WTC11 (cell line): ENCODE measurements around the gene IVD. TPM values are rescaled to one million over a fixed set of nuclear protein-coding genes. Genes with fewer than 3 reads are reported as not detected.

Experiments used
- ATAC-seq: fragments of 200-7000 bp; cut with Tn5 transposase; 2 replicates; pipeline ENCODE4 v1.10.0; 2021; ENCODE audit warnings: mild to moderate bottlenecking, moderate library complexity
- CTCF ChIA-PET: fragments of 300-600 bp; sonication (Branson Sonifier 250); formaldehyde crosslinking; loops from one replicate; lab custom pipeline; 2021; ENCODE audit warnings: antibody characterized with exemption; lab: Charles Lee
- POLR2A ChIA-PET: fragments of 350-600 bp; sonication (Branson Sonifier 250); formaldehyde crosslinking; loops from one replicate; lab custom pipeline; 2021; ENCODE audit warnings: antibody characterized with exemption; lab: Charles Lee
- DNase-seq: peaks from one replicate; pipeline ENCODE4 v3.0.0; 2021; ENCODE audit warnings: low spot score
- H3K27ac Mint-ChIP-seq: 2 replicates; pipeline ENCODE4 v1.8.0; 2021; ENCODE audit warnings: mixed read lengths
- H3K27me3 Mint-ChIP-seq: 2 replicates; pipeline ENCODE4 v1.8.0; 2021; ENCODE audit warnings: low read depth, mild to moderate bottlenecking, moderate library complexity, mixed read lengths
- H3K36me3 Mint-ChIP-seq: 2 replicates; pipeline ENCODE4 v1.8.0; 2021; ENCODE audit warnings: mixed read lengths
- H3K4me1 Mint-ChIP-seq: 2 replicates; pipeline ENCODE4 v1.8.0; 2022; ENCODE audit warnings: mixed read lengths
- H3K4me3 Mint-ChIP-seq: 2 replicates; pipeline ENCODE4 v1.8.0; 2021; ENCODE audit warnings: mild to moderate bottlenecking, moderate library complexity, mixed read lengths
- H3K9me3 Mint-ChIP-seq: 2 replicates; pipeline ENCODE4 v1.8.0; 2021; ENCODE audit warnings: mixed read lengths
- CREB1 ChIP-seq: sonication (generic); formaldehyde crosslinking; IDR thresholded peaks from 2 replicates; pipeline ENCODE4 v1.8.0; 2023; ENCODE audit warnings: mild to moderate bottlenecking, missing genetic modification reagents
- FOXJ3 ChIP-seq: sonication (generic); formaldehyde crosslinking; IDR thresholded peaks from 2 replicates; pipeline ENCODE4 v1.9.0; 2021; ENCODE audit warnings: missing genetic modification reagents, mild to moderate bottlenecking, borderline replicate concordance
- FOXK1 ChIP-seq: sonication (generic); formaldehyde crosslinking; IDR thresholded peaks from 2 replicates; pipeline ENCODE4 v1.8.0; 2022; ENCODE audit warnings: mild to moderate bottlenecking, moderate library complexity, missing genetic modification reagents
- JUN ChIP-seq: sonication (generic); formaldehyde crosslinking; IDR thresholded peaks from 2 replicates; pipeline ENCODE4 v1.8.0; 2023; ENCODE audit warnings: mild to moderate bottlenecking, missing genetic modification reagents
- KAT7 ChIP-seq: sonication (generic); formaldehyde crosslinking; IDR thresholded peaks from 2 replicates; pipeline ENCODE4 v1.8.1; 2023; ENCODE audit warnings: missing genetic modification reagents, mild to moderate bottlenecking, borderline replicate concordance
- MYBL2 ChIP-seq: sonication (generic); formaldehyde crosslinking; IDR thresholded peaks from 2 replicates; pipeline ENCODE4 v1.8.1; 2023; ENCODE audit warnings: mild to moderate bottlenecking, moderate library complexity, missing genetic modification reagents
- NFATC4 ChIP-seq: fragments of 250-450 bp; sonication (Bioruptor Pico); IDR thresholded peaks from 2 replicates; pipeline ENCODE4 v1.9.0; 2021; ENCODE audit warnings: mild to moderate bottlenecking
- NFYB ChIP-seq: sonication (generic); formaldehyde crosslinking; conservative IDR thresholded peaks from 2 replicates; pipeline ENCODE4 v1.8.0; 2022; ENCODE audit warnings: low read depth, missing genetic modification reagents
- PRRX2 ChIP-seq: fragments of 250-450 bp; sonication (Bioruptor Pico); IDR thresholded peaks from 2 replicates; pipeline ENCODE4 v1.8.0; 2021; ENCODE audit warnings: mild to moderate bottlenecking
- RELA ChIP-seq: sonication (generic); formaldehyde crosslinking; IDR thresholded peaks from 2 replicates; pipeline ENCODE4 v1.8.1; 2022; ENCODE audit warnings: missing genetic modification reagents, mild to moderate bottlenecking, borderline replicate concordance
- SMAD4 ChIP-seq: sonication (generic); formaldehyde crosslinking; IDR thresholded peaks from 2 replicates; pipeline ENCODE4 v1.8.0; 2022; ENCODE audit warnings: mild to moderate bottlenecking, missing genetic modification reagents
- SP1 ChIP-seq: sonication (generic); formaldehyde crosslinking; conservative IDR thresholded peaks from 2 replicates; pipeline ENCODE4 v1.8.1; 2022; ENCODE audit warnings: missing genetic modification reagents
- ZBTB21 ChIP-seq: sonication (generic); formaldehyde crosslinking; IDR thresholded peaks from 2 replicates; pipeline ENCODE4 v1.8.1; 2023; ENCODE audit warnings: mild to moderate bottlenecking, missing genetic modification reagents, borderline replicate concordance
- ZNF219 ChIP-seq: sonication (generic); formaldehyde crosslinking; IDR thresholded peaks from 2 replicates; pipeline ENCODE4 v1.8.0; 2023; ENCODE audit warnings: missing genetic modification reagents, mild to moderate bottlenecking, borderline replicate concordance
- total RNA-seq: library from RNA; stranded (reverse); gene quantifications from 3 replicates; pipeline ENCODE4 v1.2.3, GENCODE V29; 2021
- TF ChIP-seq, protein P1 (sequence below): sonication (generic); formaldehyde crosslinking; IDR thresholded peaks from 2 replicates; pipeline ENCODE4 v1.8.0; 2023; ENCODE audit warnings: missing genetic modification reagents, mild to moderate bottlenecking, borderline replicate concordance
- TF ChIP-seq, protein P2 (sequence below): sonication (generic); formaldehyde crosslinking; IDR thresholded peaks from 2 replicates; pipeline ENCODE4 v1.8.0; 2022; ENCODE audit warnings: missing genetic modification reagents
- TF ChIP-seq, protein P3 (sequence below): fragments of 250-450 bp; sonication (Bioruptor Pico); IDR thresholded peaks from 2 replicates; pipeline ENCODE4 v1.9.0; 2021; ENCODE audit warnings: moderate library complexity, mild to moderate bottlenecking, inconsistent platforms, borderline replicate concordance
- TF ChIP-seq, protein P4 (sequence below): sonication (generic); formaldehyde crosslinking; IDR thresholded peaks from 2 replicates; pipeline ENCODE4 v1.8.1; 2023; ENCODE audit warnings: mild to moderate bottlenecking, moderate library complexity, missing genetic modification reagents
- TF ChIP-seq, protein P5 (sequence below): sonication (generic); formaldehyde crosslinking; IDR thresholded peaks from 2 replicates; pipeline ENCODE4 v1.8.0; 2022; ENCODE audit warnings: mild to moderate bottlenecking, missing genetic modification reagents
- TF ChIP-seq, protein P6 (sequence below): sonication (generic); formaldehyde crosslinking; IDR thresholded peaks from 2 replicates; pipeline ENCODE4 v1.8.0; 2022; ENCODE audit warnings: mild to moderate bottlenecking, missing genetic modification reagents
- TF ChIP-seq, protein P7 (sequence below): fragments of 250-450 bp; sonication (Bioruptor Pico); IDR thresholded peaks from 2 replicates; pipeline ENCODE4 v1.8.0; 2021; ENCODE audit warnings: mild to moderate bottlenecking

The IVD gene
- total RNA-seq, 1 experiment from 2014 or later = 96.1 TPM

DNA sequence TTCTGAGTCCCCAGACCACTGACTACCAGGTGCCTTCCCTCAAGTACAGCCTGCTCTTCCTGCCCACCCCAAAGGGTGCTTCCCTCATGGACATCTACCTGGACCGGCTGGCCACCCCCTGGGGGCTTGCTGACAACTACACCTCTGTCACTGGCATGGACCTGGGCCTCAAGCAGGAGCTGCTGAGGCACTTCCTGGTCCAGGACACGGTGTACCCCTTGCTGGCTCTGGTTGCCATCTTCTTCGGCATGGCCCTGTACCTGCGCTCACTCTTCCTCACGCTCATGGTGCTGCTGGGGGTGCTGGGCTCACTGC, 38.3 kb upstream of the IVD start:
- Mint-ChIP-seq H3K36me3 (no peaks in the 10 kb centered on the region), H3K27ac (no peak overlapping the region), H3K4me3 (peak overlapping the region; percentile 52), H3K4me1 (peaks cover 14% of the 10 kb centered on the region), H3K9me3 (no peaks in the 10 kb centered on the region), H3K27me3 (peaks cover 48% of the 10 kb centered on the region)
- DNase-seq (no peak), ATAC-seq (no peak)
- ChIA-PET CTCF (interaction anchor here (0.6 to 8.4 kb wide), 22 partner anchors 10 to 93 kb away, joined by 3 to 87 read pairs (median 6); partner anchors contain the start of genes CCDC9B, DISP2, INAFM2 and IVD), POLR2A (interaction anchor here (1.2 to 1.8 kb wide), 2 partner anchors 10 to 15 kb away, joined by 3 to 6 read pairs; partner anchors contain the start of genes DISP2 and KNSTRN)
- TF ChIP-seq, protein P1, sequence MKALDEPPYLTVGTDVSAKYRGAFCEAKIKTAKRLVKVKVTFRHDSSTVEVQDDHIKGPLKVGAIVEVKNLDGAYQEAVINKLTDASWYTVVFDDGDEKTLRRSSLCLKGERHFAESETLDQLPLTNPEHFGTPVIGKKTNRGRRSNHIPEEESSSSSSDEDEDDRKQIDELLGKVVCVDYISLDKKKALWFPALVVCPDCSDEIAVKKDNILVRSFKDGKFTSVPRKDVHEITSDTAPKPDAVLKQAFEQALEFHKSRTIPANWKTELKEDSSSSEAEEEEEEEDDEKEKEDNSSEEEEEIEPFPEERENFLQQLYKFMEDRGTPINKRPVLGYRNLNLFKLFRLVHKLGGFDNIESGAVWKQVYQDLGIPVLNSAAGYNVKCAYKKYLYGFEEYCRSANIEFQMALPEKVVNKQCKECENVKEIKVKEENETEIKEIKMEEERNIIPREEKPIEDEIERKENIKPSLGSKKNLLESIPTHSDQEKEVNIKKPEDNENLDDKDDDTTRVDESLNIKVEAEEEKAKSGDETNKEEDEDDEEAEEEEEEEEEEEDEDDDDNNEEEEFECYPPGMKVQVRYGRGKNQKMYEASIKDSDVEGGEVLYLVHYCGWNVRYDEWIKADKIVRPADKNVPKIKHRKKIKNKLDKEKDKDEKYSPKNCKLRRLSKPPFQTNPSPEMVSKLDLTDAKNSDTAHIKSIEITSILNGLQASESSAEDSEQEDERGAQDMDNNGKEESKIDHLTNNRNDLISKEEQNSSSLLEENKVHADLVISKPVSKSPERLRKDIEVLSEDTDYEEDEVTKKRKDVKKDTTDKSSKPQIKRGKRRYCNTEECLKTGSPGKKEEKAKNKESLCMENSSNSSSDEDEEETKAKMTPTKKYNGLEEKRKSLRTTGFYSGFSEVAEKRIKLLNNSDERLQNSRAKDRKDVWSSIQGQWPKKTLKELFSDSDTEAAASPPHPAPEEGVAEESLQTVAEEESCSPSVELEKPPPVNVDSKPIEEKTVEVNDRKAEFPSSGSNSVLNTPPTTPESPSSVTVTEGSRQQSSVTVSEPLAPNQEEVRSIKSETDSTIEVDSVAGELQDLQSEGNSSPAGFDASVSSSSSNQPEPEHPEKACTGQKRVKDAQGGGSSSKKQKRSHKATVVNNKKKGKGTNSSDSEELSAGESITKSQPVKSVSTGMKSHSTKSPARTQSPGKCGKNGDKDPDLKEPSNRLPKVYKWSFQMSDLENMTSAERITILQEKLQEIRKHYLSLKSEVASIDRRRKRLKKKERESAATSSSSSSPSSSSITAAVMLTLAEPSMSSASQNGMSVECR (CRISPR knock-in tag) = no peak
- TF ChIP-seq FOXJ3 (CRISPR knock-in tag) (no peak), PRRX2 (CRISPR knock-in tag) (no peak), KAT7 (CRISPR knock-in tag) (no peak), MYBL2 (no peak), CREB1 (CRISPR knock-in tag) (no peak), JUN (CRISPR knock-in tag) (no peak), RELA (no peak)
- TF ChIP-seq, protein P2, sequence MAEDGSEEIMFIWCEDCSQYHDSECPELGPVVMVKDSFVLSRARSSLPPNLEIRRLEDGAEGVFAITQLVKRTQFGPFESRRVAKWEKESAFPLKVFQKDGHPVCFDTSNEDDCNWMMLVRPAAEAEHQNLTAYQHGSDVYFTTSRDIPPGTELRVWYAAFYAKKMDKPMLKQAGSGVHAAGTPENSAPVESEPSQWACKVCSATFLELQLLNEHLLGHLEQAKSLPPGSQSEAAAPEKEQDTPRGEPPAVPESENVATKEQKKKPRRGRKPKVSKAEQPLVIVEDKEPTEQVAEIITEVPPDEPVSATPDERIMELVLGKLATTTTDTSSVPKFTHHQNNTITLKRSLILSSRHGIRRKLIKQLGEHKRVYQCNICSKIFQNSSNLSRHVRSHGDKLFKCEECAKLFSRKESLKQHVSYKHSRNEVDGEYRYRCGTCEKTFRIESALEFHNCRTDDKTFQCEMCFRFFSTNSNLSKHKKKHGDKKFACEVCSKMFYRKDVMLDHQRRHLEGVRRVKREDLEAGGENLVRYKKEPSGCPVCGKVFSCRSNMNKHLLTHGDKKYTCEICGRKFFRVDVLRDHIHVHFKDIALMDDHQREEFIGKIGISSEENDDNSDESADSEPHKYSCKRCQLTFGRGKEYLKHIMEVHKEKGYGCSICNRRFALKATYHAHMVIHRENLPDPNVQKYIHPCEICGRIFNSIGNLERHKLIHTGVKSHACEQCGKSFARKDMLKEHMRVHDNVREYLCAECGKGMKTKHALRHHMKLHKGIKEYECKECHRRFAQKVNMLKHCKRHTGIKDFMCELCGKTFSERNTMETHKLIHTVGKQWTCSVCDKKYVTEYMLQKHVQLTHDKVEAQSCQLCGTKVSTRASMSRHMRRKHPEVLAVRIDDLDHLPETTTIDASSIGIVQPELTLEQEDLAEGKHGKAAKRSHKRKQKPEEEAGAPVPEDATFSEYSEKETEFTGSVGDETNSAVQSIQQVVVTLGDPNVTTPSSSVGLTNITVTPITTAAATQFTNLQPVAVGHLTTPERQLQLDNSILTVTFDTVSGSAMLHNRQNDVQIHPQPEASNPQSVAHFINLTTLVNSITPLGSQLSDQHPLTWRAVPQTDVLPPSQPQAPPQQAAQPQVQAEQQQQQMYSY = no peak
- TF ChIP-seq, protein P3, sequence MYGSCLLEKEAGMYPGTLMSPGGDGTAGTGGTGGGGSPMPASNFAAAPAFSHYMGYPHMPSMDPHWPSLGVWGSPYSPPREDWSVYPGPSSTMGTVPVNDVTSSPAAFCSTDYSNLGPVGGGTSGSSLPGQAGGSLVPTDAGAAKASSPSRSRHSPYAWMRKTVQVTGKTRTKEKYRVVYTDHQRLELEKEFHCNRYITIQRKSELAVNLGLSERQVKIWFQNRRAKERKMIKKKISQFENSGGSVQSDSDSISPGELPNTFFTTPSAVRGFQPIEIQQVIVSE (CRISPR knock-in tag) = no peak
- TF ChIP-seq, protein P4, sequence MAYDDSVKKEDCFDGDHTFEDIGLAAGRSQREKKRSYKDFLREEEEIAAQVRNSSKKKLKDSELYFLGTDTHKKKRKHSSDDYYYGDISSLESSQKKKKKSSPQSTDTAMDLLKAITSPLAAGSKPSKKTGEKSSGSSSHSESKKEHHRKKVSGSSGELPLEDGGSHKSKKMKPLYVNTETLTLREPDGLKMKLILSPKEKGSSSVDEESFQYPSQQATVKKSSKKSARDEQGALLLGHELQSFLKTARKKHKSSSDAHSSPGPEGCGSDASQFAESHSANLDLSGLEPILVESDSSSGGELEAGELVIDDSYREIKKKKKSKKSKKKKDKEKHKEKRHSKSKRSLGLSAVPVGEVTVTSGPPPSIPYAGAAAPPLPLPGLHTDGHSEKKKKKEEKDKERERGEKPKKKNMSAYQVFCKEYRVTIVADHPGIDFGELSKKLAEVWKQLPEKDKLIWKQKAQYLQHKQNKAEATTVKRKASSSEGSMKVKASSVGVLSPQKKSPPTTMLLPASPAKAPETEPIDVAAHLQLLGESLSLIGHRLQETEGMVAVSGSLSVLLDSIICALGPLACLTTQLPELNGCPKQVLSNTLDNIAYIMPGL = no peak

DNA sequence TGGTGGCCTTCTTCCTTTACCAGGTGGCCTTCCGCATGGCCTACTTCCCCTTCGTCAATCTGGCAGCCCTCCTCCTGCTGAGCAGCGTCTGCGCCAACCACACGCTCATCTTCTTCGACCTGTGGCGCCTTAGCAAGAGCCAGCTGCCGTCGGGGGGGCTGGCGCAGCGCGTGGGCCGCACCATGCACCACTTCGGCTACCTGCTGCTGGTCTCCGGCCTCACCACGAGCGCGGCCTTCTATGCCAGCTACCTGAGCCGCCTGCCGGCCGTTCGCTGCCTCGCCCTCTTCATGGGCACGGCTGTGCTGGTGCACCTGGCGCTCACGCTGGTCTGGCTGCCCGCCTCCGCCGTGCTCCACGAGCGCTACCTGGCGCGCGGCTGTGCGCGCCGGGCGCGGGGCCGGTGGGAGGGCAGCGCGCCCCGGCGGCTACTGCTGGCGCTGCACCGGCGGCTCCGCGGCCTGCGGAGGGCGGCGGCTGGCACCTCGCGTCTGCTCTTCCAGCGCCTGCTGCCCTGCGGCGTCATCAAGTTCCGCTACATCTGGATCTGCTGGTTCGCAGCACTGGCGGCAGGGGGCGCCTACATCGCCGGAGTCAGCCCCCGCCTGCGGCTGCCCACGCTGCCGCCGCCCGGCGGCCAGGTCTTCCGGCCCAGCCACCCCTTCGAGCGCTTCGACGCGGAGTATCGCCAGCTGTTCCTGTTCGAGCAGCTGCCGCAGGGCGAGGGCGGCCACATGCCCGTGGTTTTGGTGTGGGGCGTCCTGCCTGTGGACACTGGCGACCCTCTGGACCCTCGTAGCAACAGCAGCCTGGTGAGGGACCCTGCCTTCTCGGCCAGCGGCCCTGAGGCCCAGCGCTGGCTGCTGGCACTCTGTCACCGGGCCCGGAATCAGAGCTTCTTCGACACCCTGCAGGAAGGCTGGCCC, 37.6 kb upstream of the IVD start:
- peak; percentile 90 for DNase-seq
- peak; percentile 89 for ATAC-seq
- Mint-ChIP-seq H3K27me3 (peaks cover 45% of the 10 kb centered on the region), H3K4me1 (peaks cover 21% of the 10 kb centered on the region), H3K27ac (no peak overlapping the region), H3K4me3 (peak overlapping the region; percentile 52), H3K9me3 (no peaks in the 10 kb centered on the region), H3K36me3 (no peaks in the 10 kb centered on the region)
- ChIA-PET CTCF (interaction anchor here (0.6 to 8.4 kb wide), 30 partner anchors 10 to 152 kb away, joined by 3 to 87 read pairs (median 4); partner anchors contain the start of genes CCDC9B, DISP2, INAFM2 and IVD), POLR2A (interaction anchor here (0.5 to 1.8 kb wide), 2 partner anchors 15 to 586 kb away, joined by 4 to 6 read pairs; partner anchors contain the start of gene KNSTRN)
- TF ChIP-seq NFATC4 (no peak; the same call in 1 of the 2 replicates), ZBTB21 (peak; percentile 97), ZNF219 (CRISPR knock-in tag) (peak; percentile 98), FOXK1 (CRISPR knock-in tag) (peak; percentile 95), NFYB (peak; percentile 62), SP1 (CRISPR knock-in tag) (peak; percentile 87), SMAD4 (CRISPR knock-in tag) (peak; percentile 96), JUN (CRISPR knock-in tag) (peak; percentile 98)
- TF ChIP-seq, protein P5, sequence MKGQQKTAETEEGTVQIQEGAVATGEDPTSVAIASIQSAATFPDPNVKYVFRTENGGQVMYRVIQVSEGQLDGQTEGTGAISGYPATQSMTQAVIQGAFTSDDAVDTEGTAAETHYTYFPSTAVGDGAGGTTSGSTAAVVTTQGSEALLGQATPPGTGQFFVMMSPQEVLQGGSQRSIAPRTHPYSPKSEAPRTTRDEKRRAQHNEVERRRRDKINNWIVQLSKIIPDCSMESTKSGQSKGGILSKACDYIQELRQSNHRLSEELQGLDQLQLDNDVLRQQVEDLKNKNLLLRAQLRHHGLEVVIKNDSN (CRISPR knock-in tag) = peak; percentile 90
- TF ChIP-seq, protein P6, sequence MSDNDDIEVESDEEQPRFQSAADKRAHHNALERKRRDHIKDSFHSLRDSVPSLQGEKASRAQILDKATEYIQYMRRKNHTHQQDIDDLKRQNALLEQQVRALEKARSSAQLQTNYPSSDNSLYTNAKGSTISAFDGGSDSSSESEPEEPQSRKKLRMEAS (CRISPR knock-in tag) = peak; percentile 100
- TF ChIP-seq, protein P7, sequence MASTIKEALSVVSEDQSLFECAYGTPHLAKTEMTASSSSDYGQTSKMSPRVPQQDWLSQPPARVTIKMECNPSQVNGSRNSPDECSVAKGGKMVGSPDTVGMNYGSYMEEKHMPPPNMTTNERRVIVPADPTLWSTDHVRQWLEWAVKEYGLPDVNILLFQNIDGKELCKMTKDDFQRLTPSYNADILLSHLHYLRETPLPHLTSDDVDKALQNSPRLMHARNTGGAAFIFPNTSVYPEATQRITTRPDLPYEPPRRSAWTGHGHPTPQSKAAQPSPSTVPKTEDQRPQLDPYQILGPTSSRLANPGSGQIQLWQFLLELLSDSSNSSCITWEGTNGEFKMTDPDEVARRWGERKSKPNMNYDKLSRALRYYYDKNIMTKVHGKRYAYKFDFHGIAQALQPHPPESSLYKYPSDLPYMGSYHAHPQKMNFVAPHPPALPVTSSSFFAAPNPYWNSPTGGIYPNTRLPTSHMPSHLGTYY (CRISPR knock-in tag) = no peak
